NCI-H146 treated with DMSO at 0.1 percent for 48 hours (cell line): ENCODE results near the gene DQX1.
A peak's percentile ranks its signal among the peaks of the same experiment; 100 is the strongest.

Source experiments
- DNase-seq: peaks from one replicate; lab custom pipeline; 2025; ENCODE audit not compliant: unreplicated experiment; lab: John Stamatoyannopoulos, UW

DQX1 gene

GRCh38 chr2:74554820-74555531, 28.9 kb upstream of the DQX1 start:
- DNase-seq: no peak

- DNase-seq: peak; percentile 71
These were observed 28.1 kb upstream of the DQX1 start, which contains the start of the genes DOK1 and LOXL3 for GRCh38 chr2:74553892-74554819. Gene DOK1, plus strand, starts transcription at chr2:74554720. Its CDS starts 35 bp downstream, at chr2:74554755. Gene LOXL3, minus strand, starts transcription at chr2:74553942. Its CDS starts 1,308 bp downstream, at chr2:74552634.

GRCh38 chr2:74552914-74553811, 27.1 kb upstream of the DQX1 start:
- DNase-seq: no peak

GRCh38 chr2:74551942-74552913, 26.2 kb upstream of the DQX1 start:
- no peak for DNase-seq

GRCh38 chr2:74551530-74551929, 25.5 kb upstream of the DQX1 start:
- DNase-seq: no peak

GRCh38 chr2:74550231-74550630, 24.2 kb upstream of the DQX1 start:
- DNase-seq: no peak

- DNase-seq: peak; percentile 55
These were observed 23.1 kb upstream of the DQX1 start for GRCh38 chr2:74548900-74549826.

GRCh38 chr2:74548285-74548899, 22.4 kb upstream of the DQX1 start:
- DNase-seq: peak; percentile 47

- DNase-seq: no peak
These were observed 20.0 kb upstream of the DQX1 start for GRCh38 chr2:74546004-74546403.

GRCh38 chr2:74544634-74545033, 18.6 kb upstream of the DQX1 start:
- no peak for DNase-seq

GRCh38 chr2:74542978-74543377, 16.9 kb upstream of the DQX1 start:
- no peak for DNase-seq

- DNase-seq: no peak
These were observed 14.3 kb upstream of the DQX1 start for GRCh38 chr2:74540291-74540690.

- DNase-seq: no peak
These were observed 12.9 kb upstream of the DQX1 start for GRCh38 chr2:74538881-74539339.

GRCh38 chr2:74537140-74537539, 11.1 kb upstream of the DQX1 start:
- DNase-seq: no peak

- no peak for DNase-seq
These were observed 10.3 kb upstream of the DQX1 start for GRCh38 chr2:74536166-74536950.

GRCh38 chr2:74535440-74535965, 9.5 kb upstream of the DQX1 start:
- no peak for DNase-seq

GRCh38 chr2:74534411-74534810, 8.4 kb upstream of the DQX1 start:
- no peak for DNase-seq
